Esophagus muscularis mucosa (tissue), 4 donors: ENCODE data around the gene MACROD2. TPM values are rescaled to one million over a fixed set of nuclear protein-coding genes. Genes with fewer than 3 reads are reported as not detected.

ENCODE experiments used
- DNase-seq: peaks from one replicate; pipeline ENCODE4 v3.0.0-alpha.2; 2017; ENCODE audit errors: extremely low spot score
- H3K27ac ChIP-seq, 4 donors: fragments of 200-600 bp; sonication (generic); replicated peaks in 1 of 4; 1 replicate in 3 of 4; 2 replicates in 1 of 4; pipeline ENCODE4 v1.5.1; 2016 to 2019; ENCODE audit warnings: mild to moderate bottlenecking in 1 of 4
- H3K27me3 ChIP-seq, 4 donors: fragments of 200-600 bp; sonication (generic); one replicate each; pipeline versions ENCODE4 v1.5.1 to v1.6.0; 2016 to 2019
- H3K36me3 ChIP-seq, 4 donors: fragments of 200-600 bp; sonication (generic); one replicate each; pipeline ENCODE4 v1.5.1; 2016 to 2019
- H3K4me1 ChIP-seq, 4 donors: fragments of 200-600 bp; sonication (generic); one replicate each; pipeline ENCODE4 v1.5.1; 2016 to 2019
- H3K4me3 ChIP-seq, 4 donors: fragments of 200-600 bp; sonication (generic); 1 replicate in 2 of 4; 2 replicates in 2 of 4; pipeline ENCODE4 v1.5.1; 2016 to 2019; ENCODE audit warnings: mild to moderate bottlenecking in 4 of 4, moderate library complexity in 1 of 4
- H3K9me3 ChIP-seq, 4 donors: fragments of 200-600 bp; sonication (generic); 1 replicate in 3 of 4; 2 replicates in 1 of 4; pipeline ENCODE4 v1.5.1; 2016 to 2019
- CTCF ChIP-seq, 3 experiments: fragments of 200-600 bp in 2 of 3; fragments of 450-650 bp in 1 of 3; sonication (generic) in 2 of 3; IDR thresholded peaks; one replicate each; pipeline ENCODE4 v1.5.1; 2017 to 2019; ENCODE audit warnings: antibody characterized with exemption in 3 of 3, mild to moderate bottlenecking in 2 of 3, moderate library complexity in 1 of 3
- EP300 ChIP-seq: sonication (generic); formaldehyde crosslinking; IDR thresholded peaks from one replicate; pipeline ENCODE4 v1.6.1; 2017; ENCODE audit warnings: antibody characterized with exemption
- POLR2A ChIP-seq: fragments of 450-650 bp; IDR thresholded peaks from one replicate; pipeline ENCODE4 v1.6.1; 2017; ENCODE audit warnings: antibody characterized with exemption, moderate library complexity, mild to moderate bottlenecking, low read depth
- POLR2AphosphoS5 ChIP-seq, 2 donors: sonication (generic); formaldehyde crosslinking; IDR thresholded peaks; one replicate each; pipeline ENCODE4 v1.6.1; 2017; ENCODE audit warnings: antibody characterized with exemption in 2 of 2
- WGBS: methylation state at CpG from one replicate; pipeline ENCODE4 v1.1.5; 2018; 5-methylcytosine and 5-hydroxymethylcytosine counted together
- intact Hi-C: fragments of 100-400 bp; cut with DNase I; formaldehyde crosslinking; loops from one replicate; pipeline ENCODE4 v1.15.1; 2023
- total RNA-seq, 4 donors: library from RNA; depleted of rRNA; stranded (reverse); fragments of >200 nt; gene quantifications; one replicate each; pipeline versions ENCODE4 v1.1.0 to v1.2.1, GENCODE V29; 2016

MACROD2 gene
- total RNA-seq, 4 donors from 2014 or later = 1.4 to 3.6 (median 2.6) TPM

- TF ChIP-seq CTCF (IDR thresholded peaks at IDR 0.05) (no peak), EP300 (no peak), POLR2AphosphoS5 (IDR thresholded peaks at IDR 0.05) (no peak), POLR2A (no peak)
- no peak for DNase-seq
- H3K9me3 ChIP-seq = no peaks in the 10 kb centered on the region
- intact Hi-C loops = no loop called here
- H3K4me3 ChIP-seq = no peak overlapping the region
- H3K4me1 ChIP-seq = no peaks in the 10 kb centered on the region
- no peak overlapping the region for H3K27ac ChIP-seq
- no peaks in the 10 kb centered on the region for H3K27me3 ChIP-seq
- WGBS = 82% methylated on average over 3 of the region's 3 CpGs
- H3K36me3 ChIP-seq = no peaks in the 10 kb centered on the region
Measured at GRCh38 chr20:14821251-14821650, 825.9 kb downstream of the MACROD2 start.

- Histone ChIP-seq H3K36me3 (no peaks in the 10 kb centered on the region), H3K4me3 (no peak overlapping the region), H3K27ac (no peak overlapping the region), H3K27me3 (no peaks in the 10 kb centered on the region), H3K4me1 (no peaks in the 10 kb centered on the region), H3K9me3 (no peaks in the 10 kb centered on the region)
- no peak for DNase-seq
- TF ChIP-seq CTCF (IDR thresholded peaks at IDR 0.05) (no peak), POLR2A (no peak), POLR2AphosphoS5 (IDR thresholded peaks at IDR 0.05) (no peak), EP300 (no peak)
- intact Hi-C loops = no loop called here
- WGBS = 90% methylated on average over 4 of the region's 4 CpGs
Measured at GRCh38 chr20:14824996-14825395, 829.7 kb downstream of the MACROD2 start.

GRCh38 chr20:14826543-14827313, 831.4 kb downstream of the MACROD2 start:
- no peak overlapping the region for H3K4me3 ChIP-seq
- DNase-seq = no peak
- H3K4me1 ChIP-seq = no peaks in the 10 kb centered on the region
- H3K27me3 ChIP-seq = no peaks in the 10 kb centered on the region
- no peaks in the 10 kb centered on the region for H3K9me3 ChIP-seq
- TF ChIP-seq POLR2AphosphoS5 (IDR thresholded peaks at IDR 0.05) (no peak), CTCF (IDR thresholded peaks at IDR 0.05) (no peak), POLR2A (no peak), EP300 (no peak)
- H3K27ac ChIP-seq = no peak overlapping the region
- intact Hi-C loops = no loop called here
- 89% methylated on average over 17 of the region's 17 CpGs for WGBS
- no peaks in the 10 kb centered on the region for H3K36me3 ChIP-seq

- H3K36me3 ChIP-seq = no peaks in the 10 kb centered on the region
- no peaks in the 10 kb centered on the region for H3K4me1 ChIP-seq
- TF ChIP-seq EP300 (no peak), POLR2A (no peak), CTCF (IDR thresholded peaks at IDR 0.05) (no peak), POLR2AphosphoS5 (IDR thresholded peaks at IDR 0.05) (no peak)
- H3K9me3 ChIP-seq = no peaks in the 10 kb centered on the region
- 80% methylated on average over 1 of the region's 1 CpG for WGBS
- DNase-seq = no peak
- no peak overlapping the region for H3K4me3 ChIP-seq
- intact Hi-C loops = no loop called here
- H3K27me3 ChIP-seq = no peaks in the 10 kb centered on the region
- no peak overlapping the region for H3K27ac ChIP-seq
Measured at GRCh38 chr20:14828459-14828858, 833.1 kb downstream of the MACROD2 start.

GRCh38 chr20:14829906-14830305, 834.6 kb downstream of the MACROD2 start:
- TF ChIP-seq POLR2A (no peak), POLR2AphosphoS5 (IDR thresholded peaks at IDR 0.05) (no peak), CTCF (IDR thresholded peaks at IDR 0.05) (no peak), EP300 (no peak)
- Histone ChIP-seq H3K4me1 (no peaks in the 10 kb centered on the region), H3K4me3 (no peak overlapping the region), H3K9me3 (no peaks in the 10 kb centered on the region), H3K27me3 (no peaks in the 10 kb centered on the region), H3K27ac (no peak overlapping the region), H3K36me3 (no peaks in the 10 kb centered on the region)
- intact Hi-C loops = no loop called here
- 86% methylated on average over 1 of the region's 1 CpG for WGBS
- no peak for DNase-seq
